ENCODE measurements around the gene POLA2. TPM values are rescaled to one million over a fixed set of nuclear protein-coding genes. Genes with fewer than 3 reads are reported as not detected.

POLA2 gene
- total RNA-seq, 1 experiment from 2014 or later, result 44.2 TPM

GRCh38 chr11:65314501-65315203 is 52.9 kb downstream of the POLA2 start, which contains the start of gene CDC42EP2:
TSS of gene CDC42EP2 (plus strand) at chr11:65314866. CDS start at chr11:65320899, 6,033 bp downstream.
- Histone ChIP-seq H3K27ac (peak within 1 kb of the TSS; percentile 3), H3K27me3 (replicated peaks) (no peaks in the 10 kb centered on the region), H3K9me3 (replicated peaks) (no peaks in the 10 kb centered on the region), H3K4me3 (peak within 1 kb of the TSS; percentile 77), H3K4me1 (replicated peaks) (peaks cover 43% of the 10 kb centered on the region), H3K36me3 (peaks cover 14% of the 10 kb centered on the region)
- DNase-seq (ENCODE audit: low read depth in 1 of 2, low spot score in 2 of 2), result peak; percentile 95 to 96

- Histone ChIP-seq H3K4me3 (peak overlapping the region; percentile 77), H3K36me3 (peaks cover 18% of the 10 kb centered on the region), H3K27me3 (replicated peaks) (no peaks in the 10 kb centered on the region), H3K9me3 (replicated peaks) (no peaks in the 10 kb centered on the region), H3K4me1 (replicated peaks) (peaks cover 37% of the 10 kb centered on the region), H3K27ac (peak overlapping the region; percentile 3)
- peak; percentile 94 to 99 for DNase-seq (ENCODE audit: low read depth in 1 of 2, low spot score in 2 of 2)
Observed at GRCh38 chr11:65315204-65315865, 53.6 kb downstream of the POLA2 start.

- no peak overlapping the region for H3K27ac ChIP-seq
- H3K36me3 ChIP-seq, result peaks cover 23% of the 10 kb centered on the region
- H3K4me1 ChIP-seq (replicated peaks), result peaks cover 31% of the 10 kb centered on the region
- no peaks in the 10 kb centered on the region for H3K27me3 ChIP-seq (replicated peaks)
- H3K9me3 ChIP-seq (replicated peaks), result no peaks in the 10 kb centered on the region
- H3K4me3 ChIP-seq, result peak overlapping the region; percentile 77
- DNase-seq (ENCODE audit: low read depth in 1 of 2, low spot score in 2 of 2), result no peak
Observed at GRCh38 chr11:65315866-65316226, 54.1 kb downstream of the POLA2 start.

- no peak for DNase-seq (ENCODE audit: low read depth in 1 of 2, low spot score in 2 of 2)
- Histone ChIP-seq H3K36me3 (peaks cover 29% of the 10 kb centered on the region), H3K4me3 (peak overlapping the region; percentile 77; the same call in 1 of the 2 replicates), H3K9me3 (replicated peaks) (no peaks in the 10 kb centered on the region), H3K27ac (no peak overlapping the region), H3K4me1 (replicated peaks) (peaks cover 26% of the 10 kb centered on the region), H3K27me3 (replicated peaks) (no peaks in the 10 kb centered on the region)
Observed at GRCh38 chr11:65316227-65317024, 54.7 kb downstream of the POLA2 start.

GRCh38 chr11:65317025-65317786 is 55.4 kb downstream of the POLA2 start:
- Histone ChIP-seq H3K27me3 (replicated peaks) (no peaks in the 10 kb centered on the region), H3K36me3 (peaks cover 36% of the 10 kb centered on the region), H3K4me1 (replicated peaks) (peaks cover 24% of the 10 kb centered on the region), H3K27ac (no peak overlapping the region), H3K9me3 (replicated peaks) (no peaks in the 10 kb centered on the region), H3K4me3 (no peak overlapping the region)
- no peak for DNase-seq (ENCODE audit: low read depth in 1 of 2, low spot score in 2 of 2)

GRCh38 chr11:65320386-65321075 is 58.8 kb downstream of the POLA2 start:
- H3K4me1 ChIP-seq (replicated peaks), result peaks cover 15% of the 10 kb centered on the region
- H3K9me3 ChIP-seq (replicated peaks), result no peaks in the 10 kb centered on the region
- no peak overlapping the region for H3K27ac ChIP-seq
- no peaks in the 10 kb centered on the region for H3K27me3 ChIP-seq (replicated peaks)
- no peak overlapping the region for H3K4me3 ChIP-seq
- peaks cover 49% of the 10 kb centered on the region for H3K36me3 ChIP-seq
- no peak for DNase-seq (ENCODE audit: low read depth in 1 of 2, low spot score in 2 of 2)

- no peak overlapping the region for H3K27ac ChIP-seq
Observed at GRCh38 chr11:65321076-65321475, 59.3 kb downstream of the POLA2 start.

GRCh38 chr11:65321828-65322485 is 60.2 kb downstream of the POLA2 start:
- H3K27me3 ChIP-seq (replicated peaks), result no peaks in the 10 kb centered on the region
- H3K36me3 ChIP-seq, result peaks cover 41% of the 10 kb centered on the region
- H3K27ac ChIP-seq, result no peak overlapping the region
- no peak for DNase-seq (ENCODE audit: low read depth in 1 of 2, low spot score in 2 of 2)
- no peaks in the 10 kb centered on the region for H3K9me3 ChIP-seq (replicated peaks)
- peaks cover under 1% of the 10 kb centered on the region for H3K4me1 ChIP-seq (replicated peaks)
- no peak overlapping the region for H3K4me3 ChIP-seq

More at GRCh38 chr11:65321076-65321475, 59.3 kb downstream of the POLA2 start:
- Histone ChIP-seq H3K36me3 (peaks cover 49% of the 10 kb centered on the region), H3K9me3 (replicated peaks) (no peaks in the 10 kb centered on the region), H3K4me1 (replicated peaks) (peaks cover 10% of the 10 kb centered on the region), H3K27me3 (replicated peaks) (no peaks in the 10 kb centered on the region), H3K4me3 (no peak overlapping the region)
- no peak for DNase-seq (ENCODE audit: low read depth in 1 of 2, low spot score in 2 of 2)

- DNase-seq (ENCODE audit: low read depth in 1 of 2, low spot score in 2 of 2), result no peak
- Histone ChIP-seq H3K4me3 (no peak overlapping the region), H3K27me3 (replicated peaks) (no peaks in the 10 kb centered on the region), H3K36me3 (peaks cover 41% of the 10 kb centered on the region), H3K4me1 (replicated peaks) (no peaks in the 10 kb centered on the region), H3K27ac (no peak overlapping the region), H3K9me3 (replicated peaks) (no peaks in the 10 kb centered on the region)
Observed at GRCh38 chr11:65323813-65324212, 62.1 kb downstream of the POLA2 start.

GRCh38 chr11:65325435-65325834 is 63.7 kb downstream of the POLA2 start:
- Histone ChIP-seq H3K36me3 (peaks cover 34% of the 10 kb centered on the region), H3K4me1 (replicated peaks) (no peaks in the 10 kb centered on the region; the same call in 1 of the 2 replicates), H3K9me3 (replicated peaks) (no peaks in the 10 kb centered on the region), H3K4me3 (no peak overlapping the region), H3K27ac (no peak overlapping the region), H3K27me3 (replicated peaks) (no peaks in the 10 kb centered on the region)
- DNase-seq (ENCODE audit: low read depth in 1 of 2, low spot score in 2 of 2), result no peak

GRCh38 chr11:65327021-65327420 is 65.3 kb downstream of the POLA2 start:
- Histone ChIP-seq H3K4me1 (replicated peaks) (no peaks in the 10 kb centered on the region; the same call in 1 of the 2 replicates), H3K27ac (no peak overlapping the region), H3K36me3 (peaks cover 18% of the 10 kb centered on the region), H3K4me3 (no peak overlapping the region), H3K9me3 (replicated peaks) (no peaks in the 10 kb centered on the region), H3K27me3 (replicated peaks) (no peaks in the 10 kb centered on the region)
- no peak for DNase-seq (ENCODE audit: low read depth in 1 of 2, low spot score in 2 of 2)

- peaks cover 1% of the 10 kb centered on the region for H3K4me1 ChIP-seq (replicated peaks)
- H3K9me3 ChIP-seq (replicated peaks), result no peaks in the 10 kb centered on the region
- H3K4me3 ChIP-seq, result no peak overlapping the region
- no peaks in the 10 kb centered on the region for H3K27me3 ChIP-seq (replicated peaks)
- H3K27ac ChIP-seq, result no peak overlapping the region
- DNase-seq (ENCODE audit: low read depth in 1 of 2, low spot score in 2 of 2), result no peak
- H3K36me3 ChIP-seq, result peaks cover 4% of the 10 kb centered on the region
Observed at GRCh38 chr11:65329478-65329877, 67.7 kb downstream of the POLA2 start.
